Activated naive CD8-positive, alpha-beta T cell treated with anti-CD3 and anti-CD28 coated beads, Interleukin-2, amount 10 ng/mL, durations not matched to agents 7 days and 5 days (primary cell): ENCODE data around the gene C12orf42. TPM values are rescaled to one million over a fixed set of nuclear protein-coding genes. Genes with fewer than 3 reads are reported as not detected.

Experiments
- ATAC-seq: fragments of 150-1000 bp; cut with Tn5 transposase; one replicate; pipeline ENCODE4 v1.10.0; 2021; ENCODE audit warnings: low read depth, moderate library complexity
- POLR2A ChIA-PET: fragments of 350-600 bp; sonication (Branson Sonifier 250); formaldehyde crosslinking; loops from one replicate; lab custom pipeline; 2021; ENCODE audit warnings: antibody characterized with exemption; lab: Charles Lee
- DNase-seq: peaks from one replicate; pipeline ENCODE4 v3.0.0; 2021
- H3K27ac Mint-ChIP-seq: one replicate; pipeline ENCODE4 v1.8.0; 2022; ENCODE audit warnings: mild to moderate bottlenecking, mixed read lengths
- H3K27me3 Mint-ChIP-seq: one replicate; pipeline ENCODE4 v1.8.0; 2022; ENCODE audit warnings: mild to moderate bottlenecking, moderate library complexity, mixed read lengths
- H3K36me3 Mint-ChIP-seq: one replicate; pipeline ENCODE4 v1.8.0; 2021; ENCODE audit warnings: mild to moderate bottlenecking, mixed read lengths
- H3K4me1 Mint-ChIP-seq: one replicate; pipeline ENCODE4 v1.8.0; 2021; ENCODE audit warnings: mixed read lengths
- H3K4me3 Mint-ChIP-seq: one replicate; pipeline ENCODE4 v1.8.0; 2022; ENCODE audit warnings: mild to moderate bottlenecking, moderate library complexity, mixed read lengths
- H3K9me3 Mint-ChIP-seq: one replicate; pipeline ENCODE4 v1.8.0; 2021; ENCODE audit warnings: mixed read lengths
- total RNA-seq, 2 experiments: library from RNA; stranded (reverse); gene quantifications; one replicate each; pipeline ENCODE4 v1.2.3, GENCODE V29; 2021

The C12orf42 gene
- total RNA-seq = 1 to 10 TPM; 4.8 to 5.4 TPM

DNA sequence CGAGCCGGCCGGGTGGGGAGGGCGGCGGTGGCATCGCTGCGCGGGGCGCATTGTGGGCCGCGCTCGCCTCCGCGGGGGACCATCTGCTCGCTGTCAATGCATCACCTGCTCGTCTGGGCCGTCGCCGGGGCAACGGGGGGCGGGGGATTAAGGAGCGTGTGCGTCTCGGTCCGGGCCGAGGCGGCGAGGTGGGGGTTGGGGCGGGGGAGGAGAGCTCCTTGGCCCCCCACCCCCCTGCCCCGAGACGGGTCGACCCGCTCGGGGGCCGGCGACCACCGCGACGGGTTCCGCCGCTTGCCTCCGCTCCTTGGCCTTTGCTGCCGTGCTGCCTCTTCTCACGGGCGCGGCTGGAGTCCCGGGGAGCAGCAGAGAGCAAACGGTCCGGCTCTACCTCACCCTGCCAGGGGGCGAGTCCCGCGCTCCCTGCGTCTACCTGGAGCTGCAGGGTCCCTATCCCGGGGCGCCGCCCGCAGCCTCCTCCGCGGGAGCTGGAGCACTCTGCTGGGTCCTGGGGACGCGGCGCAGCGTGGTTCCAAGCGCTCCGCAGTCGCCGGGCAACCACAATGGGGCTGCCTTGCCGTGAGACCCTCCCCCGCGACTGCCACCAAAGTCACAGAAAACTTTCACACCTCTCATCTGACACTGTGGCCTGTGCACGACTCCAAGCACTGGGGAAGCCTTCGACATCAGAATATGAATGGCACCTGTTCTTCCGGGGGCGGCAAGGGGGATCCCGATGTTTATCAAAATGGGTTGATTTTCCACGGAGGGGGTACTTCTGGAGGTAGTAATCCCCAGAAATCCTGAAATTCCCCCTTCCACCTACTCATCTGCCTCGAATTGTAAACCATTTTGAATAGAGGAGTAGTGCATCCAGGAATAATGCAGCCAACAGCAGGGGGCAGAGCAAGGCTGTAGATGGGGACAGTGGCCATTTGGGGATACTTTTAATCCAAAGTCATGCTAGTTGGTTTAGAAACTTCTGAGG, at the start of gene C12orf42:
TSS of gene C12orf42 (minus strand) at position 500 of the 988 bp plus-strand sequence. CDS start 17,542 bp downstream, outside the sequence.
- H3K4me3 Mint-ChIP-seq = peak within 1 kb of the TSS; percentile 82
- peak; percentile 69 for DNase-seq
- POLR2A ChIA-PET = no interaction called here
- H3K4me1 Mint-ChIP-seq = peaks cover 13% of the 10 kb centered on the region
- peaks cover 1% of the 10 kb centered on the region for H3K36me3 Mint-ChIP-seq
- peak; percentile 84 for ATAC-seq
- H3K27me3 Mint-ChIP-seq = peaks cover 35% of the 10 kb centered on the region
- H3K9me3 Mint-ChIP-seq = peaks cover 5% of the 10 kb centered on the region
- peak within 1 kb of the TSS; percentile 34 for H3K27ac Mint-ChIP-seq

DNA sequence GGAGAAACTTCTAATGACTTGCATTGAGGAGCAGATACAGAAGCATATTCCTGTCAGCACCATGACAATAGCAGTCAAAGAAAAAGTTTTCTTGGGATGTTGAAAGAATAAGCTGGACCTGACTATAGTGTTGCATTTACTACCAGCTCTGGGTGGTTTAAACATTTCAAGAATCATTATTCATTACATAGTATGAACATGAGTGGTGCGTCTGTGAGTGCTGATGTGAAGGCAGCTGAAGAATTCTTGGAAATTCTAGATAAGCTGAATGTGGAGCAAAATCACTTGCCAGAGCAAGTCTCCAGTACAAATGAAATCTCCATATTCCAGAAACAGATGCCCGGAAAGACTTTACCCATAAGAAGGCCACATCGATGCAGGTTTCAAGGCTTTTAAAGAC, 46.3 kb upstream of the C12orf42 start:
- DNase-seq = no peak

GRCh38 chr12:103540319-103540718, 44.6 kb upstream of the C12orf42 start:
- Mint-ChIP-seq H3K36me3 (no peaks in the 10 kb centered on the region), H3K4me3 (no peak overlapping the region), H3K27ac (no peak overlapping the region), H3K4me1 (peaks cover 2% of the 10 kb centered on the region), H3K27me3 (peaks cover 7% of the 10 kb centered on the region), H3K9me3 (no peaks in the 10 kb centered on the region)
- DNase-seq (no peak), ATAC-seq (no peak)
- POLR2A ChIA-PET = no interaction called here

More for the DNA sequence above, 46.3 kb upstream of the C12orf42 start:
- H3K4me3 Mint-ChIP-seq = no peak overlapping the region
- H3K4me1 Mint-ChIP-seq = peaks cover 2% of the 10 kb centered on the region
- H3K27me3 Mint-ChIP-seq = peaks cover 10% of the 10 kb centered on the region
- no peak overlapping the region for H3K27ac Mint-ChIP-seq
- no peak for ATAC-seq
- POLR2A ChIA-PET = no interaction called here
- no peaks in the 10 kb centered on the region for H3K9me3 Mint-ChIP-seq
- H3K36me3 Mint-ChIP-seq = no peaks in the 10 kb centered on the region

DNA sequence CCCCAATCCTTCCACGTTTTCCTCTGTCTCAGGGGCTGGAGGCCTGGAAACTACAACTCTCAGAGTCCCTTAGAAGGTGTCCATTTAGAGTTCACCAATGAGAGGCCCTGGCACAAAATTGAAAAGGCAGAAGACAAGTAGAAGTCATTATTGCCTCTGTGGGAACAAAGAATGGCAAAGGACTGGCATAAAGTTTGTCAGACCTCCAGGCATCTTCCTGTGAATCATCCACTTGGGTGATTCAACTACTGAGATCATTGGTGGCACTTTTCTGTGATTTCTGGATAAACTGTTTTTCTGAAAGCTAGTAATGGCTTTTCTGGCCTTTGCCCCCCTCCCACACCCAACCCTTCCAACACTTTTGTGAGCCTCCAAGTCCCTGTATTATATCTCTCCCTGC, 42.6 kb upstream of the C12orf42 start:
- POLR2A ChIA-PET = no interaction called here
- DNase-seq (no peak), ATAC-seq (no peak)
- Mint-ChIP-seq H3K4me3 (no peak overlapping the region), H3K27ac (no peak overlapping the region), H3K4me1 (peaks cover 2% of the 10 kb centered on the region), H3K9me3 (no peaks in the 10 kb centered on the region), H3K36me3 (no peaks in the 10 kb centered on the region), H3K27me3 (peaks cover 3% of the 10 kb centered on the region)

DNA sequence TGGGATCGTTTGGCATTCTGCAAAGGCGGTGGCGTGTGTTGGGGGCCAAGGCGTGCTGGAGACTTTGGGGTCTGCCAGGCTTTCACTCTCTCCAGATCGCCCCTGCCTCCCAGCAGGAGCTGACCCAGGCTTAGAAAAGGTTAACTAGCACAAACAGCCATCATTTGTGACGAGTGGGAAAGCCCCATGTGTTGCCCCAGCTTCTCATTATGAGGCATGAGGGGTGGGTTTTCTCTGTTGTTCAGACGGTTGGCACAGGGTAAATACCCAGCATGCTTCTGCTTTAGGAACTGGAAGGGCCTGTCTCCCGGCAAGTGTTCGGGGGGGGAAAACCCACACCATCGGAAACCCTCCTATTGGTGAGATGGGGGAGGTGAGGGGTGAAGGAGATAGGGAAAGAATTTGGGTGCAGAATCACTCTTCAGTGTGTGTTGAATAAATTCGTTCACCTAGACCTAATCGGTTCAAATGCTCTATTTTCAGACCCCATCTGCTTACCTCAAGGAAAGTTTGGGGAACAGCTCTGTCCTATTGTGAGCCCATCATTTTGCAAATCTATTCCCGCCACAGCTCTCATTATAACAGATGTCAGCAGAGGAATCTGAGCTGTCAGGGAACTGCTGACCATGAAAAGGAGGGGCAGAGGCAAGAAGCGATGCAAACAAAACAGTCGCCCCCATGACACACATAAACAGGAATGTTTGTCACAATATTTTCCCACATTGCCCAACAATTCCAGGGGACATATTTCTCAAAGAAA, 34.7 kb upstream of the C12orf42 start:
- POLR2A ChIA-PET = no interaction called here
- H3K4me3 Mint-ChIP-seq = no peak overlapping the region

GRCh38 chr12:103529306-103529705, 33.5 kb upstream of the C12orf42 start:
- Mint-ChIP-seq H3K27me3 (no peaks in the 10 kb centered on the region), H3K9me3 (peaks cover 2% of the 10 kb centered on the region), H3K4me1 (no peaks in the 10 kb centered on the region), H3K4me3 (no peak overlapping the region), H3K27ac (no peak overlapping the region), H3K36me3 (no peaks in the 10 kb centered on the region)
- ATAC-seq = no peak
- POLR2A ChIA-PET = no interaction called here
- DNase-seq = no peak

More for the DNA sequence above, 34.7 kb upstream of the C12orf42 start:
- DNase-seq (no peak), ATAC-seq (no peak)
- Mint-ChIP-seq H3K27ac (no peak overlapping the region), H3K4me1 (no peaks in the 10 kb centered on the region), H3K27me3 (no peaks in the 10 kb centered on the region), H3K9me3 (peaks cover 2% of the 10 kb centered on the region), H3K36me3 (no peaks in the 10 kb centered on the region)

- peaks cover 2% of the 10 kb centered on the region for H3K9me3 Mint-ChIP-seq
- no peak overlapping the region for H3K4me3 Mint-ChIP-seq
- DNase-seq (no peak), ATAC-seq (no peak)
- POLR2A ChIA-PET = no interaction called here
- H3K4me1 Mint-ChIP-seq = no peaks in the 10 kb centered on the region
- H3K27ac Mint-ChIP-seq = no peak overlapping the region
- H3K36me3 Mint-ChIP-seq = no peaks in the 10 kb centered on the region
- H3K27me3 Mint-ChIP-seq = peaks cover 7% of the 10 kb centered on the region
Measured at GRCh38 chr12:103524238-103524875, 28.6 kb upstream of the C12orf42 start.

GRCh38 chr12:103523771-103524170, 28.0 kb upstream of the C12orf42 start:
- no peaks in the 10 kb centered on the region for H3K4me1 Mint-ChIP-seq
- H3K27me3 Mint-ChIP-seq = peaks cover 7% of the 10 kb centered on the region
- H3K36me3 Mint-ChIP-seq = no peaks in the 10 kb centered on the region
- ATAC-seq (no peak), DNase-seq (no peak)
- H3K9me3 Mint-ChIP-seq = peaks cover 3% of the 10 kb centered on the region
- H3K4me3 Mint-ChIP-seq = no peak overlapping the region
- H3K27ac Mint-ChIP-seq = no peak overlapping the region
- POLR2A ChIA-PET = no interaction called here

DNA sequence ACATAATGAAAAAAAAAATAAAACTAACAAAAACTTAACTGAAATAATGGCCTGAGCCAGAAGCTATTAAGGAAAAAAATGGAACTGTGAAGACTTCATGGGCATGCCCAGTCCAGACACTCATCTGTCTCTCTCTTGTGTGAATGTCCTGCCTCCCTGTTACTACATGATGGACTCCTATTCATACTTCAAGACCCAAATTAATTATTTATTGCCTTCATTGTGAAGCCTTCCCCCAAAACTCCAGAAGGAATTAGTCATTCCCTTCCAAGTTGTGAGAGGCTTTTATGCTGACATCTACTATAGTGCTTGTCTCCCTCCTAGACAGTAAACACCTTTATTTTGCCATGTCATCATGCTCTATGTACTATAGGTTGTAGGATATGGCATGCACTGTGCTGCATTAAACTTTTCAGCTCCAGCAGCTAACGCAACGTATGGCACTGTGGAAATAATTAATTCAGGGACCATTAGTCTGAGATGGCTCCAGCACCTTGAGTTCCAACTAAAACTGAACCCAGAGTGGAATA, 25.0 kb upstream of the C12orf42 start:
- Mint-ChIP-seq H3K36me3 (no peaks in the 10 kb centered on the region), H3K9me3 (peaks cover 1% of the 10 kb centered on the region), H3K4me1 (no peaks in the 10 kb centered on the region), H3K4me3 (no peak overlapping the region), H3K27ac (no peak overlapping the region), H3K27me3 (peaks cover 7% of the 10 kb centered on the region)
- POLR2A ChIA-PET = no interaction called here
- DNase-seq = no peak
- no peak for ATAC-seq

- no peak overlapping the region for H3K4me3 Mint-ChIP-seq
- H3K27me3 Mint-ChIP-seq = peaks cover 7% of the 10 kb centered on the region
- no peak overlapping the region for H3K27ac Mint-ChIP-seq
- DNase-seq = no peak
- peaks cover 1% of the 10 kb centered on the region for H3K9me3 Mint-ChIP-seq
- H3K36me3 Mint-ChIP-seq = no peaks in the 10 kb centered on the region
- no peaks in the 10 kb centered on the region for H3K4me1 Mint-ChIP-seq
- no peak for ATAC-seq
- POLR2A ChIA-PET = no interaction called here
Measured at GRCh38 chr12:103519632-103520031, 23.9 kb upstream of the C12orf42 start.

GRCh38 chr12:103518899-103519298, 23.1 kb upstream of the C12orf42 start:
- Mint-ChIP-seq H3K27ac (no peak overlapping the region), H3K9me3 (peaks cover 1% of the 10 kb centered on the region), H3K4me3 (no peak overlapping the region), H3K27me3 (peaks cover 7% of the 10 kb centered on the region), H3K36me3 (no peaks in the 10 kb centered on the region), H3K4me1 (no peaks in the 10 kb centered on the region)
- DNase-seq = no peak
- POLR2A ChIA-PET = no interaction called here
- ATAC-seq = no peak

GRCh38 chr12:103517161-103517560, 21.4 kb upstream of the C12orf42 start:
- DNase-seq (no peak), ATAC-seq (no peak)
- POLR2A ChIA-PET = no interaction called here
- Mint-ChIP-seq H3K4me3 (no peak overlapping the region), H3K36me3 (no peaks in the 10 kb centered on the region), H3K4me1 (no peaks in the 10 kb centered on the region), H3K9me3 (peaks cover 1% of the 10 kb centered on the region), H3K27ac (no peak overlapping the region), H3K27me3 (peaks cover 6% of the 10 kb centered on the region)

- POLR2A ChIA-PET = no interaction called here
- Mint-ChIP-seq H3K4me1 (no peaks in the 10 kb centered on the region), H3K4me3 (no peak overlapping the region), H3K36me3 (no peaks in the 10 kb centered on the region), H3K27me3 (peaks cover 7% of the 10 kb centered on the region), H3K9me3 (peaks cover 2% of the 10 kb centered on the region), H3K27ac (no peak overlapping the region)
- DNase-seq (no peak), ATAC-seq (no peak)
Measured at GRCh38 chr12:103515341-103515740, 19.6 kb upstream of the C12orf42 start.
